AG08395 (cell line): ENCODE measurements around the gene KCND2.

Experiments used
- DNase-seq: peaks from one replicate; pipeline ENCODE4 v3.0.0; 2012; ENCODE audit warnings: mixed read lengths, low spot score

The KCND2 gene

GRCh38 chr7:120412139-120413050 is 139.4 kb downstream of the KCND2 start:
- DNase-seq: no peak

DNA sequence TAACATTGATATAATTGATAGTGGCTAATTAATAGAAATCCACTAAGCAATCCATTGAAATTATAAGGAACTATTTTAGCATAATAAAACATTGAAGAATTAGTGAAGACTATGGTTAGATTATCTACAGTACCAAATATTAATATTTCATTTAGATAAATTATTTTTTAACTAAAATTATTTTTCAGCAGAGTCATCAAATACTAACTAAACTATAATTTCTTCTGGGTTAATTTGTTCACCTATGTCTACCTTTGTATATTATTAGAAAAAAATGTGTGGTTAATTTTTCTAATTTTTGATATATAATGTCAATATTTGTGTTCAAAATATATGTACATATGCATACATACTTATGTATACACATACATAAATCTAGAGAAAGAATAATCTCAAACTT is 140.2 kb downstream of the KCND2 start:
- no peak for DNase-seq

- no peak for DNase-seq
Observed at GRCh38 chr7:120417244-120417979, 144.4 kb downstream of the KCND2 start.

GRCh38 chr7:120421151-120421651 is 148.2 kb downstream of the KCND2 start:
- DNase-seq: no peak

GRCh38 chr7:120431016-120431415 is 158.0 kb downstream of the KCND2 start:
- DNase-seq: no peak

GRCh38 chr7:120436487-120437060 is 163.6 kb downstream of the KCND2 start:
- no peak for DNase-seq

GRCh38 chr7:120441850-120442249 is 168.9 kb downstream of the KCND2 start:
- no peak for DNase-seq

DNA sequence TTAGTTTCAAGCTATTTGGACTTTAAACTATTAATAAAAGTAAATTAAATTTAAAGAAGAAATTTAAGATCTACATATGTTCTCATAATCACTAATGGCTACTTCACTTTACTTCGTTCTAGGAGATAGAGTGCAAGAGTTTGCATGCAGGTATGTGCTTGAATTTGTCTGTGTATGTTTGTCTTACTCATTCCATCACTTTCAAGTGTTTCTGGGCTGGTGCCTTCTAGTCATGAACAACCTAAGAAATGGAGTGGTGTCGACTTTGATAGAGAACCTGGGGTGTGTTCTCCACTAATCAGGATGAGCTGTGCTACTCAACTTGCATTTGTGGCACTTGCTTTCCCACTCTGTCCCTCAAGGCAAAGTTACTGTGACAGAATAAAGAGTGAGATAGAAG is 169.9 kb downstream of the KCND2 start:
- DNase-seq: no peak

DNA sequence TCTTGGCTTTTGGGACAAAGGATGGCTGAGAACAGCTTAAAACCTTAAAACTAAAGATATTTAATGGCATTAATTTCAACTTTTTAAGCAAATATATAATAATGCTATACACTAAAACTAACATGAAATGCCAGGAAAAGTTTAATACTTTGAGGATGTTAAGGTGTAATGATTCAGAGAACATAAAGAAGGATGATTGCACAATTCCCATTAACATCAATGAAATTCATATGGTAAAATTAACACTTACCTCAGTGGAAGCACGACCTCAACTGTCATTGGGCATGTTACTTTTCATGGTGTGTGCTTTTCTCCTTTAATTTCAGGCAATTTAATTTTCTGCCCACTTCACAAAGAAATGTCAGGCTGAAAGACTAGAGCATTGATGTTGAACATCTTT is 171.7 kb downstream of the KCND2 start:
- DNase-seq: no peak

GRCh38 chr7:120445276-120445675 is 172.3 kb downstream of the KCND2 start:
- DNase-seq: no peak

GRCh38 chr7:120452665-120453064 is 179.7 kb downstream of the KCND2 start:
- DNase-seq: no peak

DNA sequence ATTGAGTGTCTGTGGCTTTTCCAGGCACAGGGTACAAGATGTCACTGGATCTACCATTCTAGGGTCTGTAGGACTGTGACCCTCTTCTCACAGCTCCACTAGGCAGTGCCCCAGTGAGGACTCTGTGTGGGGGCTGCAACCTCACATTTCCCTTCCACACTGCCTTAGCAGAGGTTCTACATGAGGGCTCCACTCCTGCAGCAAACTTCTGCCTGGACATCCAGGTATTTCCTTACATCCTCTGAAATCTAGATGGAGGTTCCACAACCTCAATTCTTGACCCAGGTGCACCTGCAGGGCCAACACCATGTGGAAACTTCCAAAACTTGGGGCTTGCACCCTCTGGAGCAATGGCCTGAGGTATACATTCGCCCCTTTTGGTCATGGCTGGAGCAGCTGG is 183.7 kb downstream of the KCND2 start:
- no peak for DNase-seq

GRCh38 chr7:120460949-120461348 is 188.0 kb downstream of the KCND2 start:
- DNase-seq: no peak

- no peak for DNase-seq
Observed at GRCh38 chr7:120462991-120463390, 190.0 kb downstream of the KCND2 start.

DNA sequence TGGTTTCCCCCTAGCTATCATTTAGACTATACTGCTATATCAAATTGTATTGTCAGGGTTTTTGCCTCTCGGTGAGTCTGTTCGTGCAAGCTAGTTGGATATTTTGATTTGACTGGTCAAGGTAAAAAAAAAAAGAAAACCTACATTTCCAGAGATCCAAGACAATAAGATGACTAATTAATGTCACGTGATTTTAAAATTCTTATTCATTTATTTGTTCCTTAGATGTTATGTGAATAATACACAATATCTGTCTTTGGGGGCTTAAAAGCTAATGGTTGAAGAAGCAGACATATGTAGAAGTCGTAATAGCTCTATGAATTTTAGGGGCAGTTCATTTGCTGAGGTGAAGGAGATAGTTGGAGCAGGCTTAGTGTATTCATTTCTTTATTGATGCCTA is 191.1 kb downstream of the KCND2 start:
- DNase-seq: no peak

DNA sequence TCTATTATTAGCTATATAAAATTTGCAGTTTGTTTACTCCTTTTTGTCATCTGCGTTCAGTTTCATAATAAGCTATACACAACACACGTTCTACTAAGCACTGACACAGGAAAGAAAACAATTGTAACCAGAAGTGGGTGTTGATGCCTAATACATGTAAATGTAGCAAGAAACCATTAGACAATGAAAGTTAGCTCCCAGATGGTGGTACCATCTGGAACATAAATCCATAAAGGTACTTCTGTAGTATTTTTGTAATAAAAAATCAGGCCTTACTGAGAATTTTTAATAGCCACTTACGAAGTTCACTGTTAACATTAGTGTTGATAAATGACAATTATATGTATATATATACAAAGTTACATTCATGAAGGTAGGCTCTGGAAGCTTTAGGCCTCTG is 194.7 kb downstream of the KCND2 start:
- DNase-seq: no peak

DNA sequence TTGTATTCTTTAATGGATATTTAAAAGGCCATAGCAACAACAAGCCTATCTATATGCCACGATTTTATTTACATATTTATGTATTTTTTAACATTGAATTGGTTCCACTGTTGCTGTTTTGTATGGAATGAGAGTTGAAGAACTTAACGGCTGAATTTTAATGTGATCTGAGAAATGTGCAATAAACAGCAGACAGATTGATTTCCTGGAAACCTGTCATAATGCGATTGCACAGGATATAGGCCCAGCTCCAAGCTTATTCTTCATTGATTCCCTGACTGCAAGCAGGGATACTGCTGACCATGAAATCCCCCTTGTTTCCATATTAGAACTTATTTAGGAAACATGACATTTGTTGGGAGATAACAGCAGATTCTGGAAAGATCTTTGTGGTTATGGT is 195.6 kb downstream of the KCND2 start:
- DNase-seq: no peak

GRCh38 chr7:120472892-120473291 is 199.9 kb downstream of the KCND2 start:
- DNase-seq: no peak

GRCh38 chr7:120473352-120473751 is 200.4 kb downstream of the KCND2 start:
- no peak for DNase-seq

DNA sequence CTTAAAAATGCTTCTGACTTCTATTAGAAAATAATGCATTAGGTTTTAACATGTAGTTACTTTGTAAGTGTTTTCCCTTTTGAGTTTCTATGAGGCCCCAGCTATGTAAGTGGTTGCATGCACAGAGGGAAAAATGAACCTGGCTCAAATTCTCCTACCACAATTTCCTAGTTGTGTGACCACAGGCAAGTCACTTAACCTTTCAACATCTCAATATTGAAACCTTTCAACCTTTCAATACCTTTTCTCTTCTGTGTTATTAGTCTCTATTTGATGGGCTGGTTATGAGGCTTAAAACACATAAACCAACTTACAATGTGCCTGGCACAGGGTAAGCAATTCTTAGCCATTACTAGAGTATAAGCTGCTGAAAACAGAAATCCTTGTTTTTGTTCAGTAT is 203.0 kb downstream of the KCND2 start:
- DNase-seq: no peak

GRCh38 chr7:120480472-120480871 is 207.5 kb downstream of the KCND2 start:
- no peak for DNase-seq

- DNase-seq: no peak
Observed at GRCh38 chr7:120480930-120481329, 208.0 kb downstream of the KCND2 start.

- DNase-seq: no peak
Observed at GRCh38 chr7:120486164-120486563, 213.2 kb downstream of the KCND2 start.
